PC-9 (cell line): ENCODE results near the gene GZMA. TPM values are rescaled to one million over a fixed set of nuclear protein-coding genes. Genes with fewer than 3 reads are reported as not detected.
"Not testable (repeated sequence)": the region's sequence is repeated elsewhere in the genome, so short reads cannot be mapped to it uniquely, and the experiment has no call there.

ENCODE experiments used
- BruUV-seq: library from RNA; stranded (reverse); fragments of 400-500 nt; replicated peaks from 2 replicates; lab custom pipeline; 2021; lab: Mats Ljungman, UMichigan
- CTCF ChIA-PET: fragments of 300-600 bp; sonication (Branson Sonifier 250); formaldehyde crosslinking; loops from one replicate; lab custom pipeline; 2022; ENCODE audit warnings: antibody characterized with exemption; lab: Charles Lee
- POLR2A ChIA-PET: fragments of 300-600 bp; sonication (Branson Sonifier 250); formaldehyde crosslinking; loops from one replicate; lab custom pipeline; 2022; ENCODE audit warnings: antibody characterized with exemption; ENCODE audit not compliant: unreplicated experiment; lab: Charles Lee
- DNase-seq, 2 experiments: peaks; one replicate each; pipeline versions ENCODE4 v3.0.0 to v3.0.0-alpha.2; 2015 to 2022; ENCODE audit warnings: mixed read lengths in 1 of 2
- H2AFZ ChIP-seq: fragments of 200-600 bp; sonication (generic); 2 replicates; pipeline ENCODE4 v1.8.1; 2017; ENCODE audit warnings: antibody characterized with exemption
- H3F3A ChIP-seq: fragments of 200-600 bp; sonication (generic); 2 replicates; pipeline ENCODE4 v1.8.1; 2017; ENCODE audit warnings: antibody characterized with exemption, mild to moderate bottlenecking, low read depth; ENCODE audit not compliant: insufficient read depth
- H3K27ac ChIP-seq: fragments of 200-600 bp; sonication (generic); 2 replicates; pipeline ENCODE4 v1.6.1; 2016; ENCODE audit warnings: mixed run types
- H3K27me3 ChIP-seq: fragments of 200-600 bp; sonication (generic); 2 replicates; pipeline ENCODE4 v1.6.1; 2016; ENCODE audit warnings: low read depth, mixed run types; ENCODE audit not compliant: insufficient read depth
- H3K36me3 ChIP-seq: fragments of 200-600 bp; sonication (generic); 2 replicates; pipeline ENCODE4 v1.6.1; 2016; ENCODE audit warnings: low read depth, mixed run types
- H3K4me1 ChIP-seq: fragments of 200-600 bp; sonication (generic); replicated peaks from 2 replicates; pipeline ENCODE4 v1.6.1; 2016; ENCODE audit warnings: mixed run types; ENCODE audit not compliant: insufficient read depth
- H3K4me2 ChIP-seq: fragments of 200-600 bp; sonication (generic); 2 replicates; pipeline ENCODE4 v1.6.1; 2017; ENCODE audit warnings: mixed run types
- H3K4me3 ChIP-seq: fragments of 200-600 bp; sonication (generic); 2 replicates; pipeline ENCODE4 v1.6.1; 2016; ENCODE audit warnings: mixed run types
- H3K79me2 ChIP-seq: fragments of 200-600 bp; sonication (generic); 2 replicates; pipeline ENCODE4 v1.6.1; 2017; ENCODE audit warnings: low read depth, mixed run types
- H3K9me2 ChIP-seq: fragments of 200-600 bp; sonication (generic); 2 replicates; pipeline ENCODE4 v1.8.1; 2017; ENCODE audit warnings: mild to moderate bottlenecking; ENCODE audit not compliant: insufficient read depth
- H3K9me3 ChIP-seq: fragments of 200-600 bp; sonication (generic); 2 replicates; pipeline ENCODE4 v1.8.1; 2016; ENCODE audit warnings: low read depth; ENCODE audit not compliant: insufficient read depth
- H4K20me1 ChIP-seq: fragments of 200-600 bp; sonication (generic); 2 replicates; pipeline ENCODE4 v1.8.1; 2017; ENCODE audit not compliant: insufficient read depth
- CTCF ChIP-seq: fragments of 200-600 bp; sonication (generic); conservative IDR thresholded peaks from 2 replicates; pipeline ENCODE4 v1.6.1; 2017; ENCODE audit warnings: mixed run types, antibody characterized with exemption, mild to moderate bottlenecking, moderate library complexity
- EZH2 ChIP-seq: fragments of 200-600 bp; sonication (generic); IDR thresholded peaks from 2 replicates; pipeline ENCODE4 v1.8.0; 2017; ENCODE audit warnings: antibody characterized with exemption, low read depth
- intact Hi-C: fragments of 100-400 bp; cut with micrococcal nuclease; formaldehyde crosslinking; loops from one replicate; pipeline ENCODE4 v1.10.0; 2022; ENCODE audit not compliant: unreplicated experiment
- total RNA-seq: library from RNA; stranded (reverse); gene quantifications from 2 replicates; pipeline ENCODE4 v1.2.3, GENCODE V29; 2021

Gene GZMA
- total RNA-seq, 1 experiment from 2014 or later, result not detected

GRCh38 chr5:55072666-55073065 lies 29.8 kb upstream of the GZMA start:
- intact Hi-C loops, result no loop called here
- no TSS peak for BruUV-seq

GRCh38 chr5:55073211-55073610 lies 29.2 kb upstream of the GZMA start:
- POLR2A ChIA-PET, result no interaction called here
- no TSS peak for BruUV-seq
- TF ChIP-seq EZH2, result no peak
- TF ChIP-seq CTCF, result no peak
- Histone ChIP-seq H3K4me1 (no peaks in the 10 kb centered on the region), H3K4me2 (no peak overlapping the region), H3K4me3 (no peak overlapping the region), H3K9me2 (no peaks in the 10 kb centered on the region), H4K20me1 (no peaks in the 10 kb centered on the region), H3K36me3 (no peaks in the 10 kb centered on the region), H2AFZ (no peak overlapping the region), H3K79me2 (no peaks in the 10 kb centered on the region), H3F3A (no peaks in the 10 kb centered on the region), H3K27ac (no peak overlapping the region), H3K9me3 (no peaks in the 10 kb centered on the region), H3K27me3 (peaks cover 10% of the 10 kb centered on the region; the same call in 1 of the 2 replicates)
- CTCF ChIA-PET, result no interaction called here
- no peak for DNase-seq
- intact Hi-C loops, result no loop called here

More at GRCh38 chr5:55072666-55073065, 29.8 kb upstream of the GZMA start:
- Histone ChIP-seq H3K4me2 (no peak overlapping the region), H3K27me3 (peaks cover 10% of the 10 kb centered on the region; the same call in 1 of the 2 replicates), H3K27ac (no peak overlapping the region), H4K20me1 (no peaks in the 10 kb centered on the region), H3K79me2 (no peaks in the 10 kb centered on the region), H3K9me3 (no peaks in the 10 kb centered on the region), H3K36me3 (no peaks in the 10 kb centered on the region), H3K4me3 (no peak overlapping the region), H2AFZ (no peak overlapping the region), H3K9me2 (no peaks in the 10 kb centered on the region), H3F3A (no peaks in the 10 kb centered on the region), H3K4me1 (no peaks in the 10 kb centered on the region)
- TF ChIP-seq CTCF (no peak), EZH2 (no peak)
- ChIA-PET POLR2A (no interaction called here), CTCF (no interaction called here)
- DNase-seq, result no peak

- no peaks in the 10 kb centered on the region; the same call in 1 of the 2 replicates for H3K9me3 ChIP-seq
- DNase-seq, result no peak
- no peaks in the 10 kb centered on the region for H3K36me3 ChIP-seq
- TF ChIP-seq CTCF, result no peak
- no peak for TF ChIP-seq EZH2
- no peaks in the 10 kb centered on the region for H3F3A ChIP-seq
- no peaks in the 10 kb centered on the region for H3K9me2 ChIP-seq
- no peak overlapping the region for H3K4me3 ChIP-seq
- H3K4me1 ChIP-seq, result no peaks in the 10 kb centered on the region
- no peak overlapping the region for H3K4me2 ChIP-seq
- no peak overlapping the region for H2AFZ ChIP-seq
- CTCF ChIA-PET, result no interaction called here
- H3K27ac ChIP-seq, result no peak overlapping the region
- POLR2A ChIA-PET, result no interaction called here
- intact Hi-C loops, result no loop called here
- H3K79me2 ChIP-seq, result no peaks in the 10 kb centered on the region
- peaks cover 8% of the 10 kb centered on the region for H3K27me3 ChIP-seq
- no peaks in the 10 kb centered on the region for H4K20me1 ChIP-seq
- BruUV-seq, result no TSS peak
Measured at GRCh38 chr5:55081541-55081940, 20.9 kb upstream of the GZMA start.

- H2AFZ ChIP-seq, H3K4me2 ChIP-seq, H3K36me3 ChIP-seq, POLR2A ChIA-PET, intact Hi-C loops, H3F3A ChIP-seq, H3K79me2 ChIP-seq, H3K27ac ChIP-seq, H3K4me1 ChIP-seq, H3K4me3 ChIP-seq, H4K20me1 ChIP-seq, BruUV-seq, DNase-seq, H3K9me3 ChIP-seq, CTCF ChIA-PET, H3K9me2 ChIP-seq: not testable (repeated sequence)
- H3K27me3 ChIP-seq, result peaks cover 75% of the 10 kb centered on the region
Measured at GRCh38 chr5:55089301-55089700, 13.1 kb upstream of the GZMA start.

GRCh38 chr5:55091011-55091410 lies 11.4 kb upstream of the GZMA start:
- CTCF ChIA-PET, H3K4me2 ChIP-seq, H3K4me3 ChIP-seq, intact Hi-C loops, H4K20me1 ChIP-seq, H3K36me3 ChIP-seq, H3F3A ChIP-seq, H3K9me3 ChIP-seq, BruUV-seq, H2AFZ ChIP-seq, H3K79me2 ChIP-seq, DNase-seq, H3K9me2 ChIP-seq, H3K27ac ChIP-seq, H3K4me1 ChIP-seq, POLR2A ChIA-PET: not testable (repeated sequence)
- H3K27me3 ChIP-seq, result peaks cover 92% of the 10 kb centered on the region
